GM21367 (cell line): ENCODE results near the gene ARL10.

Experiments
- ATAC-seq: cut with Tn5 transposase; IDR thresholded peaks from one replicate; pipeline ENCODE4 v1.9.1; 2021; ENCODE audit not compliant: unreplicated experiment

ARL10 gene

GRCh38 chr5:176365351-176366231 lies at the start of gene ARL10:
Gene ARL10, plus strand, starts transcription at chr5:176365487. Its CDS starts 77 bp downstream, at chr5:176365564.
- ATAC-seq, result peak; percentile 31

- ATAC-seq, result no peak
Observed at GRCh38 chr5:176317534-176318374, 47.5 kb upstream of the ARL10 start.

- no peak for ATAC-seq
Observed at GRCh38 chr5:176319827-176320554, 45.3 kb upstream of the ARL10 start.

- ATAC-seq, result no peak
Observed at GRCh38 chr5:176320577-176320976, 44.7 kb upstream of the ARL10 start.

- ATAC-seq, result no peak
Observed at GRCh38 chr5:176334031-176334770, 31.1 kb upstream of the ARL10 start.

- no peak for ATAC-seq
Observed at GRCh38 chr5:176337913-176338312, 27.4 kb upstream of the ARL10 start.

- no peak for ATAC-seq
Observed at GRCh38 chr5:176339304-176339703, 26.0 kb upstream of the ARL10 start.

GRCh38 chr5:176341325-176342157 lies 23.7 kb upstream of the ARL10 start:
- ATAC-seq, result no peak

- ATAC-seq, result no peak
Observed at GRCh38 chr5:176342158-176342483, 23.2 kb upstream of the ARL10 start.

- ATAC-seq, result no peak
Observed at GRCh38 chr5:176342766-176343458, 22.4 kb upstream of the ARL10 start.

- no peak for ATAC-seq
Observed at GRCh38 chr5:176350416-176350815, 14.9 kb upstream of the ARL10 start.

GRCh38 chr5:176352116-176352878 lies 13.0 kb upstream of the ARL10 start:
- no peak for ATAC-seq

- no peak for ATAC-seq
Observed at GRCh38 chr5:176353533-176353932, 11.8 kb upstream of the ARL10 start.

- no peak for ATAC-seq
Observed at GRCh38 chr5:176355400-176356178, 9.7 kb upstream of the ARL10 start.

- no peak for ATAC-seq
Observed at GRCh38 chr5:176356179-176356566, 9.1 kb upstream of the ARL10 start.

GRCh38 chr5:176359658-176360057 lies 5.6 kb upstream of the ARL10 start:
- no peak for ATAC-seq

- ATAC-seq, result no peak
Observed at GRCh38 chr5:176360894-176361436, 4.3 kb upstream of the ARL10 start.
